ENCODE measurements around the gene MECP2.

DNA sequence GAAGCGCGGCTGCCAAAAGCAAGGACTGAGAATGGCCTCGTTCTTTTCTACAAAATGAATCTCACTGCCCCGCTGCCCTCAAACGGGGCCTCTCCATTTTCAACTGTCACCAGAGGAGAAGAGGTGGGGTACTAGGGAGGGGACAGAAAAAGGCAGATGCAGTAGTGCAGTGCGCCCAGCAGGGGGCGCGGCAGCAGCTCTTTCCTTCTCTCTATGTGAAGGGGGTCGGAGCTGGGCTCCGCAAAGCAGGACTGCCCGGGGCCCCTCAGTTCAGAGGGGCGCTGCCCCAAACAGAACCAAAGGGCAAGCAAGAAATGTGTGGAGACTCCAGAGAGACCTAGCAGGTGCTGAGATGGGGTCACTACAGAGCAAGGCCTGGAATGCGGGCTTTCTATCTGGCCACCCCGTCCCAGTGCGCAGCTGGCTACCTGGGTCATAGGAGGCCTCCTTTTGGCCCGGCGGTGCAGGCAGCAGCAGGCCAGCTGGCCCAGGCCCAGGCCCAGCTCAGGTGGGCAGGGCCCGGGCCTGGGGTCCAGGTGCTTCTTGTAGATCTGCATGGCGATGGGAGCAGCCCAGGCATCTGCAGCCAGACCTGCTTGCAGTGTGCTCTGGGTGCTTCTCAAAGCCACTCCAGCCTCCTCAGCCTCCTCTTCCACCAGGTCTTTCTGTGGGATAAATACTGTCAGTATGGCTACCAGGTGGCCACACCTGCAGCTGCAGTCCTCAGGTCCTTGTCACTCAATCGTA lies 83.7 kb downstream of the MECP2 start:
- TF ChIP-seq, protein P1, sequence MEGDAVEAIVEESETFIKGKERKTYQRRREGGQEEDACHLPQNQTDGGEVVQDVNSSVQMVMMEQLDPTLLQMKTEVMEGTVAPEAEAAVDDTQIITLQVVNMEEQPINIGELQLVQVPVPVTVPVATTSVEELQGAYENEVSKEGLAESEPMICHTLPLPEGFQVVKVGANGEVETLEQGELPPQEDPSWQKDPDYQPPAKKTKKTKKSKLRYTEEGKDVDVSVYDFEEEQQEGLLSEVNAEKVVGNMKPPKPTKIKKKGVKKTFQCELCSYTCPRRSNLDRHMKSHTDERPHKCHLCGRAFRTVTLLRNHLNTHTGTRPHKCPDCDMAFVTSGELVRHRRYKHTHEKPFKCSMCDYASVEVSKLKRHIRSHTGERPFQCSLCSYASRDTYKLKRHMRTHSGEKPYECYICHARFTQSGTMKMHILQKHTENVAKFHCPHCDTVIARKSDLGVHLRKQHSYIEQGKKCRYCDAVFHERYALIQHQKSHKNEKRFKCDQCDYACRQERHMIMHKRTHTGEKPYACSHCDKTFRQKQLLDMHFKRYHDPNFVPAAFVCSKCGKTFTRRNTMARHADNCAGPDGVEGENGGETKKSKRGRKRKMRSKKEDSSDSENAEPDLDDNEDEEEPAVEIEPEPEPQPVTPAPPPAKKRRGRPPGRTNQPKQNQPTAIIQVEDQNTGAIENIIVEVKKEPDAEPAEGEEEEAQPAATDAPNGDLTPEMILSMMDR (IDR thresholded peaks at IDR 0.05) = peak; percentile 78 to 94 (median 92)
- no peak for TF ChIP-seq POLR2A (IDR thresholded peaks at IDR 0.05; ENCODE audit: low read depth)

Measured in esophagus muscularis mucosa (tissue), 3 donors.